ENCODE data around the gene TWNK. TPM values are rescaled to one million over a fixed set of nuclear protein-coding genes. Genes with fewer than 3 reads are reported as not detected.

The TWNK gene
- total RNA-seq, 1 donor from 2014 or later = 5.4 TPM

- no peak for TF ChIP-seq CTCF (IDR thresholded peaks at IDR 0.05)
- Mint-ChIP-seq H3K27me3 (ENCODE audit: low read depth) (no peaks in the 10 kb centered on the region), H3K9me3 (ENCODE audit: low read depth) (no peaks in the 10 kb centered on the region), H3K36me3 (ENCODE audit: low read depth) (peaks cover 8% of the 10 kb centered on the region), H3K27ac (ENCODE audit: unreplicated experiment) (no peak overlapping the region), H3K4me1 (ENCODE audit: low read depth) (peaks cover 12% of the 10 kb centered on the region), H3K4me3 (ENCODE audit: unreplicated experiment) (no peak overlapping the region)
- no peak for DNase-seq (ENCODE audit: low spot score)
Observed at GRCh38 chr10:100966887-100967286, 20.5 kb upstream of the TWNK start.

GRCh38 chr10:100967332-100967731, 20.0 kb upstream of the TWNK start:
- H3K36me3 Mint-ChIP-seq (ENCODE audit: low read depth) = peaks cover 7% of the 10 kb centered on the region
- H3K4me1 Mint-ChIP-seq (ENCODE audit: low read depth) = peaks cover 12% of the 10 kb centered on the region
- H3K4me3 Mint-ChIP-seq (ENCODE audit: unreplicated experiment) = no peak overlapping the region

GRCh38 chr10:100968062-100968736, 19.1 kb upstream of the TWNK start:
- H3K27me3 Mint-ChIP-seq (ENCODE audit: low read depth) = no peaks in the 10 kb centered on the region
- H3K27ac Mint-ChIP-seq (ENCODE audit: unreplicated experiment) = no peak overlapping the region
- H3K4me3 Mint-ChIP-seq (ENCODE audit: unreplicated experiment) = peak overlapping the region; percentile 70
- no peaks in the 10 kb centered on the region for H3K36me3 Mint-ChIP-seq (ENCODE audit: low read depth)
- H3K9me3 Mint-ChIP-seq (ENCODE audit: low read depth) = no peaks in the 10 kb centered on the region
- no peak for DNase-seq (ENCODE audit: low spot score)
- TF ChIP-seq CTCF (IDR thresholded peaks at IDR 0.05) = no peak
- H3K4me1 Mint-ChIP-seq (ENCODE audit: low read depth) = peaks cover 12% of the 10 kb centered on the region

More at GRCh38 chr10:100967332-100967731, 20.0 kb upstream of the TWNK start:
- Mint-ChIP-seq H3K27ac (ENCODE audit: unreplicated experiment) (no peak overlapping the region), H3K27me3 (ENCODE audit: low read depth) (no peaks in the 10 kb centered on the region), H3K9me3 (ENCODE audit: low read depth) (no peaks in the 10 kb centered on the region)
- DNase-seq (ENCODE audit: low spot score) = no peak
- TF ChIP-seq CTCF (IDR thresholded peaks at IDR 0.05) = no peak

GRCh38 chr10:100968863-100969186, 18.5 kb upstream of the TWNK start:
- no peak overlapping the region for H3K27ac Mint-ChIP-seq (ENCODE audit: unreplicated experiment)
- H3K27me3 Mint-ChIP-seq (ENCODE audit: low read depth) = no peaks in the 10 kb centered on the region

More at GRCh38 chr10:100968863-100969186, 18.5 kb upstream of the TWNK start:
- DNase-seq (ENCODE audit: low spot score) = no peak
- Mint-ChIP-seq H3K9me3 (ENCODE audit: low read depth) (no peaks in the 10 kb centered on the region), H3K4me1 (ENCODE audit: low read depth) (peaks cover 12% of the 10 kb centered on the region), H3K4me3 (ENCODE audit: unreplicated experiment) (peak overlapping the region; percentile 70), H3K36me3 (ENCODE audit: low read depth) (no peaks in the 10 kb centered on the region)
- TF ChIP-seq CTCF (IDR thresholded peaks at IDR 0.05) = no peak

Data from chondrocyte (in vitro differentiated cells).